A549 (cell line): ENCODE measurements around the gene TMEM139. TPM values are rescaled to one million over a fixed set of nuclear protein-coding genes. Genes with fewer than 3 reads are reported as not detected.

ENCODE experiments used
- ATAC-seq, 2 experiments: fragments of 200-7000 bp in 1 of 2; fragments of >200 bp in 1 of 2; cut with Nextera tagmentation in 1 of 2; cut with Tn5 transposase in 1 of 2; 3 replicates each; pipeline versions ENCODE4 v1.8.0 to v1.9.1; 2018 to 2020; ENCODE audit warnings: mild to moderate bottlenecking in 1 of 2, moderate library complexity in 1 of 2
- CTCF ChIA-PET: fragments of 300-600 bp; sonication (Branson Sonifier 250); formaldehyde crosslinking; extraction: SDS; loops from one replicate; lab custom pipeline; 2021; ENCODE audit warnings: antibody characterized with exemption, inconsistent platforms; lab: Yijun Ruan, JAX
- POLR2A ChIA-PET: fragments of 350-600 bp; formaldehyde crosslinking; extraction: SDS; loops from one replicate; lab custom pipeline; 2021; ENCODE audit warnings: antibody characterized with exemption, inconsistent platforms; lab: Yijun Ruan, JAX
- DNase-seq, 2 experiments: peaks; one replicate each; pipeline versions ENCODE4 v3.0.0 to v3.0.0-alpha.2; 2011 to 2016; ENCODE audit warnings: low read depth in 1 of 2, low spot score in 1 of 2
- FAIRE-seq: peaks from 2 replicates; lab custom pipeline; 2011; peaks lifted over from hg19 to GRCh38; lab: Jason Lieb, UNC
- H3K27ac ChIP-seq, 2 experiments: fragments of >200 bp; sonication (Bioruptor Twin); formaldehyde crosslinking; 3 replicates each; pipeline ENCODE4 v1.5.1; 2016 to 2017
- H3K4me1 ChIP-seq: fragments of >200 bp; sonication (Bioruptor Twin); formaldehyde crosslinking; 3 replicates; pipeline ENCODE4 v1.6.1; 2016
- H3K4me2 ChIP-seq: fragments of >200 bp; sonication (Bioruptor Twin); formaldehyde crosslinking; 3 replicates; pipeline ENCODE4 v1.6.1; 2016
- H3K4me3 ChIP-seq: fragments of >200 bp; sonication (Bioruptor Twin); formaldehyde crosslinking; 3 replicates; pipeline ENCODE4 v1.5.1; 2016
- H3K9me3 ChIP-seq: fragments of >200 bp; sonication (Bioruptor Twin); formaldehyde crosslinking; 3 replicates; pipeline ENCODE4 v1.6.1; 2016
- CTCF ChIP-seq: fragments of >200 bp; sonication (Bioruptor Twin); formaldehyde crosslinking; IDR thresholded peaks from 3 replicates; pipeline ENCODE4 v1.5.1; 2016
- EHF ChIP-seq: fragments of 250-450 bp; sonication (Bioruptor Pico); IDR thresholded peaks from 2 replicates; pipeline ENCODE4 v1.5.0; 2020; ENCODE audit warnings: mild to moderate bottlenecking
- EHMT2 ChIP-seq: fragments of 200-600 bp; sonication (generic); IDR thresholded peaks from 2 replicates; pipeline ENCODE4 v1.6.1; 2016; ENCODE audit warnings: antibody characterized with exemption, low read depth, mild to moderate bottlenecking, moderate library complexity
- ELK1 ChIP-seq: fragments of 150-350 bp; IDR thresholded peaks from 2 replicates; pipeline ENCODE4 v1.6.1; 2014; ENCODE audit warnings: low read depth, mild to moderate bottlenecking, low read length
- EP300 ChIP-seq, 2 experiments: fragments of >200 bp; sonication (Bioruptor Twin); formaldehyde crosslinking; IDR thresholded peaks; 2 replicates in 1 of 2; 3 replicates in 1 of 2; pipeline ENCODE4 v1.6.1; 2016 to 2017
- HDAC2 ChIP-seq: fragments of 200-600 bp; sonication (generic); IDR thresholded peaks from 2 replicates; pipeline ENCODE4 v1.6.1; 2016
- HMGXB4 ChIP-seq: fragments of 250-450 bp; sonication (Bioruptor Pico); IDR thresholded peaks from 2 replicates; pipeline ENCODE4 v1.5.0; 2021; ENCODE audit warnings: mild to moderate bottlenecking, moderate library complexity, borderline replicate concordance
- HOXA7 ChIP-seq: fragments of 250-450 bp; sonication (Bioruptor Pico); IDR thresholded peaks from 2 replicates; pipeline ENCODE4 v1.5.0; 2020; ENCODE audit warnings: mild to moderate bottlenecking, moderate library complexity
- KDM1A ChIP-seq: fragments of 200-600 bp; sonication (generic); IDR thresholded peaks from 2 replicates; pipeline ENCODE4 v1.6.1; 2016; ENCODE audit warnings: low read depth, mild to moderate bottlenecking
- KDM5A ChIP-seq: fragments of 200-600 bp; sonication (generic); IDR thresholded peaks from 2 replicates; pipeline ENCODE4 v1.6.1; 2016; ENCODE audit warnings: antibody characterized with exemption, mild to moderate bottlenecking
- NFE2L2 ChIP-seq: fragments of 150-350 bp; conservative IDR thresholded peaks from 2 replicates; pipeline ENCODE4 v1.6.1; 2014; ENCODE audit warnings: low read length
- PBX3 ChIP-seq: IDR thresholded peaks from 2 replicates; pipeline ENCODE4 v1.6.1; 2012
- POLR2A ChIP-seq: IDR thresholded peaks from 2 replicates; pipeline ENCODE4 v1.6.1; 2012; ENCODE audit warnings: mild to moderate bottlenecking, low read length
- RARB ChIP-seq: fragments of 250-450 bp; sonication (Bioruptor Pico); IDR thresholded peaks from 2 replicates; pipeline ENCODE4 v1.8.0; 2021; ENCODE audit warnings: mild to moderate bottlenecking, moderate library complexity
- RCOR1 ChIP-seq: fragments of 150-350 bp; IDR thresholded peaks from 2 replicates; pipeline ENCODE4 v1.6.1; 2014; ENCODE audit warnings: antibody characterized with exemption, low read length, low read depth
- REST ChIP-seq: fragments of 200-600 bp; sonication (generic); IDR thresholded peaks from 2 replicates; pipeline ENCODE4 v1.6.1; 2016; ENCODE audit warnings: antibody characterized with exemption, mild to moderate bottlenecking, moderate library complexity
- RFX5 ChIP-seq: fragments of 450-650 bp; IDR thresholded peaks from 2 replicates; pipeline ENCODE4 v1.7.1; 2014; ENCODE audit warnings: antibody characterized with exemption, mild to moderate bottlenecking, moderate library complexity
- ZSCAN20 ChIP-seq: fragments of 250-450 bp; sonication (Bioruptor Pico); IDR thresholded peaks from 2 replicates; pipeline ENCODE4 v1.8.0; 2022; ENCODE audit warnings: mild to moderate bottlenecking, moderate library complexity
- WGBS: methylation state at CpG from one replicate; pipeline ENCODE4 v1.1.6; 2017; ENCODE audit errors: missing lambda C conversion rate; 5-methylcytosine and 5-hydroxymethylcytosine counted together
- polyA plus RNA-seq, 4 experiments: library from polyadenylated mRNA; depleted of rRNA in 3 of 4; stranded (reverse); fragments of >200 nt; fragmentation: RNase III in 1 of 4; extraction: RNeasy Plus Mini Kit Qiagen cat#74134 plus additional on column Dnase treatment in 1 of 4; gene quantifications; 2 replicates in 3 of 4; 3 replicates in 1 of 4; pipeline ENCODE4 v1.2.3, GENCODE V29; 2011 to 2017

TMEM139 gene
- polyA plus RNA-seq, 2 of the 4 experiments (the other 2 are of a cell fraction): 0.37 to 0.65 TPM

GRCh38 chr7:143316492-143316891 lies 31.7 kb downstream of the TMEM139 start:
- TF ChIP-seq RFX5 (no peak), EHF (CRISPR knock-in tag) (no peak), RCOR1 (no peak)
- Histone ChIP-seq H3K4me1 (peaks cover 15% of the 10 kb centered on the region), H3K27ac (no peak overlapping the region), H3K4me3 (no peak overlapping the region), H3K9me3 (no peaks in the 10 kb centered on the region), H3K4me2 (peak overlapping the region; percentile 41; the same call in 2 of the 3 replicates)
- ChIA-PET CTCF (interaction anchor here (0.9 to 2.4 kb wide), 5 partner anchors 11 to 76 kb away, joined by 4 to 17 read pairs (median 5); no protein-coding TSS in a partner anchor), POLR2A (no interaction called here)
- WGBS: 78% methylated on average over 4 of the region's 4 CpGs
- FAIRE-seq (no peak), ATAC-seq (peak in 1 of 2 experiments; percentile 22; a peak in 3 of 6 replicates), DNase-seq (no peak)

- DNase-seq: no peak
- H3K4me2 ChIP-seq: no peak overlapping the region
- WGBS: 40% methylated on average over 3 of the region's 5 CpGs
- no peaks in the 10 kb centered on the region for H3K9me3 ChIP-seq
- ChIA-PET CTCF (interaction anchor here (1.1 to 1.3 kb wide), 2 partner anchors 13 to 99 kb away, joined by 4 to 6 read pairs; no protein-coding TSS in a partner anchor), POLR2A (no interaction called here)
- H3K4me3 ChIP-seq: no peak overlapping the region
- no peak; a peak in 1 of 6 replicates for ATAC-seq
- peaks cover 15% of the 10 kb centered on the region for H3K4me1 ChIP-seq
- no peak for TF ChIP-seq KDM5A
- TF ChIP-seq HDAC2: no peak
- TF ChIP-seq PBX3: no peak
- TF ChIP-seq HOXA7 (CRISPR knock-in tag): no peak
- no peak for TF ChIP-seq CTCF
- TF ChIP-seq HMGXB4 (CRISPR knock-in tag): no peak
- no peak for TF ChIP-seq REST
- TF ChIP-seq ZSCAN20 (CRISPR knock-in tag): no peak
- no peak for TF ChIP-seq KDM1A
- TF ChIP-seq EHMT2: no peak
- no peak for TF ChIP-seq NFE2L2
- TF ChIP-seq ELK1: no peak
- no peak for TF ChIP-seq POLR2A
- no peak for TF ChIP-seq RARB (CRISPR knock-in tag)
- no peak for TF ChIP-seq EP300 (IDR thresholded peaks at IDR 0.05)
- TF ChIP-seq EHF (CRISPR knock-in tag): no peak
- no peak for FAIRE-seq
- H3K27ac ChIP-seq: 0 out of 6 replicates have a peak overlapping the region, but pooled peaks of 1 of the 2 experiments have one; percentile 32
These were observed 33.9 kb downstream of the TMEM139 start for GRCh38 chr7:143318661-143319060.
